ENCODE data around the gene PTPRA.

DNA sequence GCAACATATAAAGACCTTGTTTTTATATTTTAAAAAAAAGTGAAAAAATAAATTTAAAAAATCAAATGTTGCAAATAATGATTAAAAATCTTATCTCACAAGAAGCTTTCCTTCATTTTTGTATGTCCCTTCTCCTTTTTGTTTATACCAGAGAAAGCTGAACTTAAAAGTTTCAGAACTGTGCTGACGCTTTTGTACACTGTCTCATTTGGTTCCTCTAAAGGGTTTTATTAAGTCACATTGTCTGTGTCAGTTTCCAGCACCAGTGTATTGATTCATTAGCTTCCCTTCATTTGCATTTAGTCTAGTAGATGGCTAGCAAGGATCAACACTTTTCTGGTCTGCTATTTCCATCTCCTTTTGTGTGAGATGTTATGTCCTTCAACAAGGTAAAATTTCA, 39.5 kb upstream of the PTPRA start:
- TF ChIP-seq, protein P1, sequence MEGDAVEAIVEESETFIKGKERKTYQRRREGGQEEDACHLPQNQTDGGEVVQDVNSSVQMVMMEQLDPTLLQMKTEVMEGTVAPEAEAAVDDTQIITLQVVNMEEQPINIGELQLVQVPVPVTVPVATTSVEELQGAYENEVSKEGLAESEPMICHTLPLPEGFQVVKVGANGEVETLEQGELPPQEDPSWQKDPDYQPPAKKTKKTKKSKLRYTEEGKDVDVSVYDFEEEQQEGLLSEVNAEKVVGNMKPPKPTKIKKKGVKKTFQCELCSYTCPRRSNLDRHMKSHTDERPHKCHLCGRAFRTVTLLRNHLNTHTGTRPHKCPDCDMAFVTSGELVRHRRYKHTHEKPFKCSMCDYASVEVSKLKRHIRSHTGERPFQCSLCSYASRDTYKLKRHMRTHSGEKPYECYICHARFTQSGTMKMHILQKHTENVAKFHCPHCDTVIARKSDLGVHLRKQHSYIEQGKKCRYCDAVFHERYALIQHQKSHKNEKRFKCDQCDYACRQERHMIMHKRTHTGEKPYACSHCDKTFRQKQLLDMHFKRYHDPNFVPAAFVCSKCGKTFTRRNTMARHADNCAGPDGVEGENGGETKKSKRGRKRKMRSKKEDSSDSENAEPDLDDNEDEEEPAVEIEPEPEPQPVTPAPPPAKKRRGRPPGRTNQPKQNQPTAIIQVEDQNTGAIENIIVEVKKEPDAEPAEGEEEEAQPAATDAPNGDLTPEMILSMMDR (IDR thresholded peaks at IDR 0.05), result no peak
- no peak for TF ChIP-seq POLR2A (IDR thresholded peaks at IDR 0.05)

Measured in right lobe of liver (tissue), 4 donors.